Right cardiac atrium (tissue), 5 donors: ENCODE results near the gene PARK7. TPM values are rescaled to one million over a fixed set of nuclear protein-coding genes. Genes with fewer than 3 reads are reported as not detected.

Experiments used
- ATAC-seq, 2 donors: fragments of 200-7000 bp; cut with Tn5 transposase; one replicate each; pipeline versions ENCODE4 v1.8.0 to v1.9.1; 2020; ENCODE audit warnings: moderate library complexity in 2 of 2, mild to moderate bottlenecking in 1 of 2
- DNase-seq, 3 donors: peaks; one replicate each; pipeline ENCODE4 v3.0.0-alpha.2; 2020
- H3K27ac ChIP-seq: one replicate; pipeline ENCODE4 v1.5.1; 2013; ENCODE audit warnings: mild to moderate bottlenecking, low read length, control low read depth, moderate library complexity
- H3K27me3 ChIP-seq: one replicate; pipeline ENCODE4 v1.6.1; 2013; ENCODE audit not compliant: control insufficient read depth, insufficient read depth
- H3K4me1 ChIP-seq: one replicate; pipeline ENCODE4 v1.6.1; 2013; ENCODE audit warnings: low read length; ENCODE audit not compliant: control insufficient read depth, insufficient read depth
- H3K4me3 ChIP-seq: one replicate; pipeline ENCODE4 v1.5.1; 2013; ENCODE audit warnings: low read length, control low read depth
- H3K9me3 ChIP-seq: one replicate; pipeline ENCODE4 v1.6.1; 2013; ENCODE audit warnings: low read length; ENCODE audit not compliant: control insufficient read depth
- WGBS: extraction: QIAGEN DNeasy Blood & Tissue Kit; methylation state at CpG from one replicate; pipeline ENCODE4 v1.1.7; 2013; 5-methylcytosine and 5-hydroxymethylcytosine counted together
- intact Hi-C, 4 donors: fragments of 100-400 bp; cut with DNase I; formaldehyde crosslinking; loops; one replicate each; pipeline versions ENCODE4 v1.11.0 to v1.14.0; 2022 to 2023
- polyA plus RNA-seq: library from polyadenylated mRNA; stranded (reverse); fragments of 200-250 nt; gene quantifications from one replicate; pipeline ENCODE4 v1.2.3, GENCODE V29; 2013
- total RNA-seq, 4 donors: library from RNA; stranded (reverse); fragmentation: NEBNext Ultra II Directional; extraction: Animal tissue kit (Norgen Biotek cat#: 25700); gene quantifications; one replicate each; pipeline ENCODE4 v1.2.1, GENCODE V29; 2021
- donor health status: healthy with polysubstance abuse.
- donor health status: DM: no; HTN: yes; CAD: no.
- donor health status: DM: no; HTN: no; CAD: no.
- donor health status: DM: no; HTN: yes; CAD: no; lungs with severe emphysema.
- donor health status: DM: yes; HTN: yes; CAD: no.

PARK7 gene
- total and polyA plus RNA-seq, 5 donors: 302 to 501 (median 317) TPM

DNA sequence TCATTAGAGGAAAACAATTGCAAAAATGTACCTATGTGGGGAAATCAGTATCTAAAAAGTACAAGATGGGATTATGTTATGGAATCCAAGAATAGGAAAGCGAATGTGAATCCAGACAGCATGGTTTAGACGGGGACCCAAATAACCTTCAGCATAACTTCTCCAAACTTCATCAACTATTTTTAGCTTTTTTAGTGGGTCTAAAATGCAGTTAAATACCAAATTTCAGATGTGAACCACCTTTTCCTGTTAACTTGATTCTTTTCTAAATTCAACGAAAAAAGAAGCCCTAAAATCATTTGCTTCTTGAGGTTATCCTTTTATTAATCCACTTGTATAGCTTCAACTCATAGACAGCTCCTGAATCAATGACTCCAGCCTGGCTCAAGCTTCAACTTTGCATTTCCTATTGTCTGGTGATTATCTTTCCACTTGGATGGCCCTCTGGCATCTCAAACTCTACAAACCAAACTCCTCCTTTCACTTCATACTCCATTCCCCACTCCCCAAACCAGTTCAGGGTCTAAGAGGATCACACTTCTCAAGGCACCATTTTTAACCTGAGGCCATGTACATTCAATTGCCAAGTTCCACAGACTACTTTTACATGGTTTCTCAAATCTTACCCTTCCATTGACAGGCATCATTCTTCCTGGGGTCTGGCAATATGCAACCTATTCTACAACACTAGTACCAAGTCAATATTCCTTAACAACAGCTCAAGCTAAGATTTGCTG lies 57.1 kb downstream of the PARK7 start:
- intact Hi-C loops: loop anchor here in 1 of 4 donors (5.0 kb wide), 1 partner anchor 36 kb away; no protein-coding TSS in a partner anchor
- no peak for ATAC-seq
- H3K9me3 ChIP-seq: no peaks in the 10 kb centered on the region
- 90% methylated on average over 3 of the region's 3 CpGs for WGBS
- no peak for DNase-seq
- no peak overlapping the region for H3K27ac ChIP-seq
- no peak overlapping the region for H3K4me3 ChIP-seq
- no peaks in the 10 kb centered on the region for H3K27me3 ChIP-seq
- H3K4me1 ChIP-seq: peaks cover 4% of the 10 kb centered on the region

GRCh38 chr1:8019229-8019620 lies 57.7 kb downstream of the PARK7 start:
- Histone ChIP-seq H3K4me1 (peaks cover 4% of the 10 kb centered on the region), H3K27ac (no peak overlapping the region), H3K4me3 (no peak overlapping the region), H3K27me3 (no peaks in the 10 kb centered on the region), H3K9me3 (no peaks in the 10 kb centered on the region)
- ATAC-seq (no peak), DNase-seq (no peak)
- intact Hi-C loops: loop anchor here in 1 of 4 donors (5.0 kb wide), 1 partner anchor 37 kb away; no protein-coding TSS in a partner anchor
- 97% methylated on average over 5 of the region's 5 CpGs for WGBS

- ATAC-seq: peak in 1 of 2 donors; percentile 39
- H3K27ac ChIP-seq: no peak overlapping the region
Observed at GRCh38 chr1:8020032-8020431, 58.5 kb downstream of the PARK7 start.

DNA sequence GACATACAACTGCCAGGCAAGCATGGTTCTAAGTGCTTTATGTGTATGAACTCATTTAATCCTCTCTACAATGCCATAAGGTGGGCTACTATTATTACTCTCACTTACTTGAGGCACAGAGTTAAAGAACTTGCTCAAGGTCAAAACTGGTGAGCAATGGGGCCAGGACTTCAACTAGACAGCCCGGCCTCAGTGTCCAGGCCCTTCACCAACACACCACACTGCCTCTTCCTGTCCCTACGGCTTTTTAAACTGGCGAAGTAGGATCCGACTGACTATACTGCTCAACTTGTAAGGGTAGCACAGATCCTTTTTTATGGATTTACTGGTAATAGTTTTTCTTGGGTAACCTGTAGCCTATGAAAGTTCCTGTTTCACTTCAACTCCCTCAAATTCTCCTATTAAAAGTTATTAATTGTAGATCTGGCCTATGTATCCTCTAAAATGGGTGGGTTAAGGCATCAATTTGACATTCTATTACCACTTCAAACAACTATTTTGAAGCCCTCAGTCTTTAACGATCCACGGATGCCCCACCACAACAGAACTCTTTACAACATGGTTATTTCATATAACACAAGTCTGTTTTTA lies 60.3 kb downstream of the PARK7 start:
- intact Hi-C loops: loop anchor here in 1 of 4 donors (5.0 kb wide), 1 partner anchor 39 kb away; no protein-coding TSS in a partner anchor
- ATAC-seq (no peak), DNase-seq (no peak)
- H3K27ac ChIP-seq: no peak overlapping the region
- H3K27me3 ChIP-seq: no peaks in the 10 kb centered on the region
- H3K9me3 ChIP-seq: no peaks in the 10 kb centered on the region
- peaks cover 4% of the 10 kb centered on the region for H3K4me1 ChIP-seq
- no peak overlapping the region for H3K4me3 ChIP-seq
- WGBS: 93% methylated on average over 6 of the region's 6 CpGs

More at GRCh38 chr1:8020032-8020431, 58.5 kb downstream of the PARK7 start:
- Histone ChIP-seq H3K27me3 (no peaks in the 10 kb centered on the region), H3K4me1 (peaks cover 4% of the 10 kb centered on the region), H3K9me3 (no peaks in the 10 kb centered on the region), H3K4me3 (no peak overlapping the region)
- intact Hi-C loops: loop anchor here in 1 of 4 donors (5.0 kb wide), 1 partner anchor 38 kb away; no protein-coding TSS in a partner anchor
- no peak for DNase-seq

DNA sequence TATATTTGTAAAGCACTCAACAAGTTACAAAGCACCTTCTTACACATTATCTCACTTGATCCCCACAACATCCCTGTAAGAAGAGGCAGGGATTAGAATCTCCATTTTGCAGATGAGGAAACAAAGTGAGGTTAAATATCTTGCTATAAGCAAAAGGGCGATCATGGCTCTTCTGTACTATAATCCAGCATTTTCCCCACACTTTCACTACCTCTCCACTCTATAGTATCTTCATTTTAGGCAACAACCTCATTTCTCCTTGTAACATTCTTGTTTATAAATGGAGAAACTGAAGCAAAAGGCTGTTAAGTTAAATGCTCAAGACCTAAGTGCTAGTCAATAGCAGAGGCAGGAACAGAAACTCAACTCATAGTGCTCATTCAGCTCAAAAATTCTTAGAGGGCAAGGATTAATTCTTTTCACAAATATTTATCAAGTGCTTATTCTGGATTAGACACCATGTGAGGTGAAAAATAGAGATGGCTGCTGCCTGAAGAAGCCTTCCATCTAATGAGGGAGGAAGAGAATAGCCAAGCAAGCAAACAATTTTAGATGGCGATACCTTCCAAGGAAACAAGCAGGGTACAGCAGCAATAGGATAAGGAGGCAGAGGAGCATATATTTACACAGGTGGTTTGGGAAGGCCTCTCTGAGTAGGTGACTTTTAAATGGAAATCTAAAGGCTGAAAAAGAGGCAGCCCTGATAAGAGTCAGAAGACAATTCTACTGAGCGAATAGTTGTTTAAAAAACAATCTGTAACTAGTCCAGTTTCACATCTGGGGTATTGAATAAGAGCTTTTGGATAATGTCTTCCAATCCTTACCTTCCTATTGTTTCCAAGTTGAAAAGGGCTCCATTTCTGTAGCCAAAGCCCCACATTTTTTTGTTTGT lies 61.1 kb downstream of the PARK7 start:
- H3K9me3 ChIP-seq: no peaks in the 10 kb centered on the region
- 92% methylated on average over 3 of the region's 3 CpGs for whole genome bisulfite sequencing
- H3K27ac ChIP-seq: no peak overlapping the region
- no peak overlapping the region for H3K4me3 ChIP-seq
- peaks cover 6% of the 10 kb centered on the region for H3K4me1 ChIP-seq
- H3K27me3 ChIP-seq: no peaks in the 10 kb centered on the region
- intact Hi-C loops: loop anchor here in 1 of 4 donors (5.0 kb wide), 1 partner anchor 40 kb away; no protein-coding TSS in a partner anchor
- ATAC-seq (no peak), DNase-seq (no peak)

GRCh38 chr1:8023287-8023994 lies 61.9 kb downstream of the PARK7 start:
- no peak for DNase-seq
- H3K27ac ChIP-seq: no peak overlapping the region

DNA sequence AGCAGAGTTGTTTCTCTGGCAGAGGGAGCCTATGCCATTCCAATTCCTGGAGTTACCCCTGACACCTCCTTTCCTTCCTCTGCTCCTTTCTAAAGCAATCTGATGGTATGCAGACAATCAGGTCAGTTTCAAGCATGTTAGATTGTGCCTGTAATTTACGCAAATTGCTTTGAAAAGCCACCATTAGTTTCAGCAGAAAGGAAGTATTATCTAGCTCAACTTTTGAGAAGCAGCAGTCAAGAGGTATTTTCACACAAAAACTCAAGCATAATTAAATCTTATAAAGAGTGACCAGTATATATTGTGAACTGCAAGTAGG lies 62.4 kb downstream of the PARK7 start:
- Histone ChIP-seq H3K9me3 (no peaks in the 10 kb centered on the region), H3K27ac (no peak overlapping the region), H3K27me3 (no peaks in the 10 kb centered on the region), H3K4me1 (peaks cover 2% of the 10 kb centered on the region), H3K4me3 (peak overlapping the region; percentile 88)
- 40% methylated on average over 1 of the region's 1 CpG for whole genome bisulfite sequencing
- DNase-seq: no peak
- intact Hi-C loops: loop anchor here in 1 of 4 donors (5.0 kb wide), 1 partner anchor 42 kb away; no protein-coding TSS in a partner anchor
- ATAC-seq: no peak

More at GRCh38 chr1:8023287-8023994, 61.9 kb downstream of the PARK7 start:
- no peak for ATAC-seq
- WGBS: 87% methylated on average over 10 of the region's 10 CpGs
- Histone ChIP-seq H3K9me3 (no peaks in the 10 kb centered on the region), H3K27me3 (no peaks in the 10 kb centered on the region), H3K4me3 (peak overlapping the region; percentile 12), H3K4me1 (peaks cover 5% of the 10 kb centered on the region)
- intact Hi-C loops: loop anchor here in 1 of 4 donors (5.0 kb wide), 1 partner anchor 41 kb away; no protein-coding TSS in a partner anchor

DNA sequence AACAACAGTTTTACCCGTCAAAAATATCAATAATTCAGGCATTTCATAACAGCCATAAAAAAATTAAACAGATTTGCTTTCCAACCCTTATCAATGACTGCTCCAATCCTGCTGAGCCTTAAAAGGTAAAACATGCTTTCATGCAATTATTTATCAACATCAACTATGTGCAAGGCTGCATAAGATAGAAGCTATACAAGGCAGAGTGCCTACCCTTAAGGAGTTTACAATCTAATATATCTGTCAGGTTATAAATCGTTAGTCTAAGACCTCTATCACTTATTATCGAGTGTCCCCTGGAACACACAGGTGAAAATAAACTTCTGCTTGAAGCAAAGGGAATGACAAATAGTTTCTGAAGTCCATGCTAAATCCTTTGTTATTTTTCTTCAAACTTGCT lies 62.8 kb downstream of the PARK7 start:
- H3K27me3 ChIP-seq: no peaks in the 10 kb centered on the region
- H3K27ac ChIP-seq: no peak overlapping the region
- peak overlapping the region; percentile 88 for H3K4me3 ChIP-seq
- no peaks in the 10 kb centered on the region for H3K9me3 ChIP-seq
- no peak for ATAC-seq
- 91% methylated on average over 3 of the region's 3 CpGs for WGBS
- intact Hi-C loops: loop anchor here in 1 of 4 donors (5.0 kb wide), 1 partner anchor 42 kb away; no protein-coding TSS in a partner anchor
- DNase-seq: no peak
- H3K4me1 ChIP-seq: peaks cover 2% of the 10 kb centered on the region

DNA sequence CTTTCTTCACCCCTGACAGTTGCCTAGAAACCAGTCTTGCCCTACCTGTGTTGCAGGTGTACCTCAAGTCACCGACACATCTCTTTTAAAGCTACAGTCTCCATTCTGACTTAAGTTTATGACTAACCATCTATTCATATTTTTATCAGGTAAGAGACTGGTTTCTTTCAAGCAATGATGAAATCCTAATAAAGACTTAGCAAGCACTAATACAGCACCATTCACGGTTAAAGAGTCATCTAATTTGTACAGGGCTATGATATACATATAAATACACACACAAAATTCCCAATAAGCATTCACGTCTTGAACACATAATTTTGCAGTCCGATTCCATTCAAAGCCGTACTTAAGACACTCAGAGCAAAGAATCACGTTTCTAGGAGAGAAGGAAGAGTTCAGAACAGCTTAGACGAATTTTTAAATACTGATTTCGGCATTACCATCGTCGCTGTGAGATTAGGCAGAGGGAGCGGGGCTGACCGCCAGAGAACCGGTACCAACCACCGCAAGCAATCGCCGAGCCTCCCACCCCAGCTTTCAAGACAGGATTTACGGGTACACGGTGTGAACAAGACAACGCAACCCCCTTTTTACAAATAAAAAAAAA lies 63.7 kb downstream of the PARK7 start:
- ATAC-seq (no peak), DNase-seq (no peak)
- Histone ChIP-seq H3K27me3 (no peaks in the 10 kb centered on the region), H3K27ac (no peak overlapping the region), H3K9me3 (no peaks in the 10 kb centered on the region), H3K4me3 (peak overlapping the region; percentile 88), H3K4me1 (peaks cover 2% of the 10 kb centered on the region)
- 6% methylated on average over 19 of the region's 19 CpGs for WGBS
- intact Hi-C loops: loop anchor here in 2 of 4 donors (5.0 kb wide), 3 partner anchors 212 to 292 kb away; partner anchors contain the start of gene SLC45A1 (in 1 of the 2)
